Measurements from ENCODE around the gene STK40.
A peak's percentile ranks its signal among the peaks of the same experiment; 100 is the strongest.

The STK40 gene

GRCh38 chr1:36324353-36324703, 61.4 kb downstream of the STK40 start:
- no peak for DNase-seq (ENCODE audit: low spot score in 2 of 2)
- no peak for ATAC-seq
- H3K4me1 Mint-ChIP-seq, result peaks cover 48% of the 10 kb centered on the region
- H3K9me3 Mint-ChIP-seq, result no peaks in the 10 kb centered on the region
- peak overlapping the region; percentile 72 for H3K27ac Mint-ChIP-seq
- H3K36me3 Mint-ChIP-seq, result peaks cover 52% of the 10 kb centered on the region
- H3K4me3 Mint-ChIP-seq, result peak overlapping the region; percentile 77

- Mint-ChIP-seq H3K27ac (peak within 1 kb of the TSS; percentile 72), H3K36me3 (peaks cover 54% of the 10 kb centered on the region), H3K9me3 (no peaks in the 10 kb centered on the region), H3K4me3 (peak within 1 kb of the TSS; percentile 77), H3K4me1 (peaks cover 48% of the 10 kb centered on the region)
- ATAC-seq (peak; percentile 58), DNase-seq (ENCODE audit: low spot score in 2 of 2) (peak in 1 of 2 donors; percentile 77)
These were observed 61.9 kb downstream of the STK40 start, which contains the start of gene EVA1B for GRCh38 chr1:36323636-36324352. Gene EVA1B (minus strand): TSS chr1:36323645. CDS start chr1:36323037, 608 bp downstream.

- H3K9me3 Mint-ChIP-seq, result no peaks in the 10 kb centered on the region
- peaks cover 47% of the 10 kb centered on the region for H3K4me1 Mint-ChIP-seq
- H3K36me3 Mint-ChIP-seq, result peaks cover 60% of the 10 kb centered on the region
- peak overlapping the region; percentile 64 for H3K27ac Mint-ChIP-seq
- H3K4me3 Mint-ChIP-seq, result peak overlapping the region; percentile 77
- DNase-seq (ENCODE audit: low spot score in 2 of 2) (peak; percentile 44 to 75), ATAC-seq (peak; percentile 66)
These were observed 62.7 kb downstream of the STK40 start for GRCh38 chr1:36322786-36323635.

- Mint-ChIP-seq H3K27ac (peak overlapping the region; percentile 64), H3K9me3 (no peaks in the 10 kb centered on the region), H3K36me3 (peaks cover 61% of the 10 kb centered on the region), H3K4me3 (peak overlapping the region; percentile 77), H3K4me1 (peaks cover 39% of the 10 kb centered on the region)
- DNase-seq (ENCODE audit: low spot score in 2 of 2) (no peak), ATAC-seq (no peak)
These were observed 63.5 kb downstream of the STK40 start for GRCh38 chr1:36322041-36322785.

- Mint-ChIP-seq H3K27ac (peak overlapping the region; percentile 85), H3K36me3 (peaks cover 61% of the 10 kb centered on the region), H3K4me3 (peak overlapping the region; percentile 77), H3K4me1 (peaks cover 31% of the 10 kb centered on the region), H3K9me3 (no peaks in the 10 kb centered on the region)
- DNase-seq (ENCODE audit: low spot score in 2 of 2), result no peak
- ATAC-seq, result peak; percentile 39
These were observed 64.4 kb downstream of the STK40 start for GRCh38 chr1:36321119-36321951.

GRCh38 chr1:36320767-36321118, 65.0 kb downstream of the STK40 start:
- ATAC-seq, result no peak

GRCh38 chr1:36320291-36320761, 65.4 kb downstream of the STK40 start:
- peak overlapping the region; percentile 77 for H3K4me3 Mint-ChIP-seq

More at GRCh38 chr1:36320767-36321118, 65.0 kb downstream of the STK40 start:
- H3K4me1 Mint-ChIP-seq, result peaks cover 30% of the 10 kb centered on the region
- H3K36me3 Mint-ChIP-seq, result peaks cover 59% of the 10 kb centered on the region
- DNase-seq (ENCODE audit: low spot score in 2 of 2), result no peak
- peak overlapping the region; percentile 85 for H3K27ac Mint-ChIP-seq
- H3K9me3 Mint-ChIP-seq, result no peaks in the 10 kb centered on the region
- peak overlapping the region; percentile 77 for H3K4me3 Mint-ChIP-seq

GRCh38 chr1:36309397-36309796, 76.3 kb downstream of the STK40 start:
- Mint-ChIP-seq H3K4me1 (peaks cover 45% of the 10 kb centered on the region), H3K36me3 (peaks cover 85% of the 10 kb centered on the region), H3K9me3 (no peaks in the 10 kb centered on the region), H3K27ac (no peak overlapping the region), H3K4me3 (no peak overlapping the region)
- DNase-seq (ENCODE audit: low spot score in 2 of 2) (no peak), ATAC-seq (no peak)

More at GRCh38 chr1:36320291-36320761, 65.4 kb downstream of the STK40 start:
- ATAC-seq (no peak), DNase-seq (ENCODE audit: low spot score in 2 of 2) (no peak)
- Mint-ChIP-seq H3K36me3 (peaks cover 55% of the 10 kb centered on the region), H3K27ac (peak overlapping the region; percentile 85), H3K4me1 (peaks cover 30% of the 10 kb centered on the region), H3K9me3 (no peaks in the 10 kb centered on the region)

- DNase-seq (ENCODE audit: low spot score in 2 of 2) (no peak), ATAC-seq (no peak)
- H3K27ac Mint-ChIP-seq, result peak overlapping the region; percentile 95
- H3K9me3 Mint-ChIP-seq, result no peaks in the 10 kb centered on the region
- peak overlapping the region; percentile 93 for H3K4me3 Mint-ChIP-seq
- H3K4me1 Mint-ChIP-seq, result peaks cover 51% of the 10 kb centered on the region
- peaks cover 91% of the 10 kb centered on the region for H3K36me3 Mint-ChIP-seq
These were observed 78.0 kb downstream of the STK40 start for GRCh38 chr1:36307601-36308330.

GRCh38 chr1:36306902-36307456, 78.7 kb downstream of the STK40 start:
- DNase-seq (ENCODE audit: low spot score in 2 of 2) (peak; percentile 92 to 95), ATAC-seq (peak; percentile 99)
- Mint-ChIP-seq H3K36me3 (peaks cover 93% of the 10 kb centered on the region), H3K9me3 (no peaks in the 10 kb centered on the region), H3K27ac (peak overlapping the region; percentile 95), H3K4me3 (peak overlapping the region; percentile 93), H3K4me1 (peaks cover 51% of the 10 kb centered on the region)

- peak within 1 kb of the TSS; percentile 93 for H3K4me3 Mint-ChIP-seq
- H3K9me3 Mint-ChIP-seq, result no peaks in the 10 kb centered on the region
- peak; percentile 64 for ATAC-seq
- DNase-seq (ENCODE audit: low spot score in 2 of 2), result no peak
- peak within 1 kb of the TSS; percentile 95 for H3K27ac Mint-ChIP-seq
- H3K4me1 Mint-ChIP-seq, result peaks cover 51% of the 10 kb centered on the region
- H3K36me3 Mint-ChIP-seq, result peaks cover 95% of the 10 kb centered on the region
These were observed 79.4 kb downstream of the STK40 start, which contains the start of gene SH3D21 for GRCh38 chr1:36306210-36306901. Gene SH3D21 (plus strand): TSS chr1:36306368. CDS start chr1:36306421, 53 bp downstream.

- peaks cover 95% of the 10 kb centered on the region for H3K36me3 Mint-ChIP-seq
- no peaks in the 10 kb centered on the region for H3K9me3 Mint-ChIP-seq
- H3K4me1 Mint-ChIP-seq, result peaks cover 56% of the 10 kb centered on the region
- peak overlapping the region; percentile 95 for H3K27ac Mint-ChIP-seq
- no peak for ATAC-seq
- H3K4me3 Mint-ChIP-seq, result peak overlapping the region; percentile 93
- DNase-seq (ENCODE audit: low spot score in 2 of 2), result no peak
These were observed 79.9 kb downstream of the STK40 start for GRCh38 chr1:36305915-36306209.

Measured in stimulated activated effector memory CD8-positive, alpha-beta T cell treated with anti-CD3 and anti-CD28 coated beads, Interleukin-12 subunit alpha, Interleukin-12 subunit beta, amount 100 ng/mL, for 72 hours (primary cell).